ENCODE results near the gene ST3GAL6.

ST3GAL6 gene

GRCh38 chr3:98812851-98813374 lies 49.8 kb downstream of the ST3GAL6 start:
- Histone ChIP-seq H3K27ac (replicated peaks) (no peak overlapping the region), H3K4me3 (replicated peaks; ENCODE audit: insufficient read depth, low read length) (no peak overlapping the region), H3K27me3 (ENCODE audit: insufficient read depth, poor library complexity, severe bottlenecking) (no peaks in the 10 kb centered on the region)
- TF ChIP-seq CTCF (IDR thresholded peaks at IDR 0.05; ENCODE audit: insufficient read depth, low read length) (peak; percentile 22), REST (IDR thresholded peaks at IDR 0.05; ENCODE audit: insufficient replicate concordance, low read depth) (no peak), SPI1 (IDR thresholded peaks at IDR 0.05; ENCODE audit: borderline replicate concordance, low read depth) (no peak), GABPA (IDR thresholded peaks at IDR 0.05; ENCODE audit: low read depth) (no peak)
- no peak for DNase-seq (ENCODE audit: low read depth in 1 of 2, low spot score in 1 of 2)

- no peak for TF ChIP-seq REST (IDR thresholded peaks at IDR 0.05; ENCODE audit: insufficient replicate concordance, low read depth)
- no peak for TF ChIP-seq GABPA (IDR thresholded peaks at IDR 0.05; ENCODE audit: low read depth)
- no peak for TF ChIP-seq CTCF (IDR thresholded peaks at IDR 0.05; ENCODE audit: insufficient read depth, low read length)
- no peak for TF ChIP-seq SPI1 (IDR thresholded peaks at IDR 0.05; ENCODE audit: borderline replicate concordance, low read depth)
- TF ChIP-seq POLR2AphosphoS5 (IDR thresholded peaks at IDR 0.05; ENCODE audit: low read depth), result no peak
- DNase-seq (ENCODE audit: low read depth in 1 of 2, low spot score in 1 of 2), result no peak
- Histone ChIP-seq H3K27me3 (ENCODE audit: insufficient read depth, poor library complexity, severe bottlenecking) (no peaks in the 10 kb centered on the region), H3K27ac (replicated peaks) (no peak overlapping the region), H3K4me3 (replicated peaks; ENCODE audit: insufficient read depth, low read length) (no peak overlapping the region)
Measured at GRCh38 chr3:98814817-98815420, 51.8 kb downstream of the ST3GAL6 start.

- DNase-seq (ENCODE audit: low read depth in 1 of 2, low spot score in 1 of 2), result no peak
- no peak overlapping the region for H3K27ac ChIP-seq (replicated peaks)
Measured at GRCh38 chr3:98817547-98818041, 54.5 kb downstream of the ST3GAL6 start.

More at GRCh38 chr3:98817547-98818041, 54.5 kb downstream of the ST3GAL6 start:
- H3K27me3 ChIP-seq (ENCODE audit: insufficient read depth, poor library complexity, severe bottlenecking), result no peaks in the 10 kb centered on the region
- H3K4me3 ChIP-seq (replicated peaks; ENCODE audit: insufficient read depth, low read length), result no peak overlapping the region
- TF ChIP-seq REST (IDR thresholded peaks at IDR 0.05; ENCODE audit: insufficient replicate concordance, low read depth) (no peak), CTCF (IDR thresholded peaks at IDR 0.05; ENCODE audit: insufficient read depth, low read length) (peak; percentile 37)

All from HL-60 (cell line).